K562 (cell line): Measurements from ENCODE around the gene PSMD13. TPM values are rescaled to one million over a fixed set of nuclear protein-coding genes. Genes with fewer than 3 reads are reported as not detected.

Experiments used
- ATAC-seq: fragments of 200-7000 bp; cut with Tn5 transposase; 3 replicates; pipeline ENCODE4 v1.9.1; 2020; ENCODE audit warnings: moderate library complexity
- BruUV-seq: library from RNA; stranded (reverse); fragments of 400-500 nt; replicated peaks from 2 replicates; lab custom pipeline; 2021; lab: Mats Ljungman, UMichigan
- CTCF ChIA-PET: fragments of 300-600 bp; formaldehyde crosslinking; extraction: SDS; loops from one replicate; lab custom pipeline; 2021; ENCODE audit warnings: low intra/inter-chr PET ratio; lab: Yijun Ruan, JAX
- POLR2A ChIA-PET: fragments of 300-600, 350-650 bp; sonication (Branson Sonifier 250); formaldehyde crosslinking; extraction: SDS; loops from one replicate; lab custom pipeline; 2021; ENCODE audit warnings: antibody characterized with exemption, inconsistent platforms; lab: Yijun Ruan, JAX
- DNase-seq, 4 experiments: peaks; one replicate each; pipeline versions ENCODE4 v3.0.0 to v3.0.0-alpha.2; 2011 to 2018; ENCODE audit warnings: low spot score in 3 of 4, mixed read lengths in 3 of 4; ENCODE audit errors: extremely low read depth in 1 of 4
- FAIRE-seq: peaks from 2 replicates; lab custom pipeline; 2011; peaks lifted over from hg19 to GRCh38; lab: Jason Lieb, UNC
- H2AFZ ChIP-seq: 2 replicates; pipeline ENCODE4 v1.6.0; 2011; ENCODE audit warnings: low read depth, low read length, control low read depth, inconsistent platforms
- H3K27ac ChIP-seq: fragments of 200-600 bp; 3 replicates; pipeline ENCODE4 v1.8.0; 2011; ENCODE audit warnings: low read depth, mild to moderate bottlenecking, control low read depth, inconsistent platforms, low read length, moderate library complexity, mixed read lengths; ENCODE audit errors: extremely low read depth
- H3K27me3 ChIP-seq, 2 experiments: fragments of 300-600 bp in 1 of 2; 2 replicates in 1 of 2; 3 replicates in 1 of 2; pipeline versions ENCODE4 v1.6.0 to v1.8.0; 2011; ENCODE audit warnings: inconsistent platforms in 2 of 2, low read length in 2 of 2, mild to moderate bottlenecking in 1 of 2, mixed read lengths in 1 of 2, moderate library complexity in 1 of 2; ENCODE audit not compliant: control insufficient read depth in 2 of 2, insufficient read depth in 2 of 2
- H3K36me3 ChIP-seq: fragments of 300-600 bp; 3 replicates; pipeline ENCODE4 v1.8.0; 2011; ENCODE audit warnings: mild to moderate bottlenecking, low read length, inconsistent platforms; ENCODE audit not compliant: control insufficient read depth, insufficient read depth
- H3K4me1 ChIP-seq, 2 experiments: fragments of 200-600 bp in 1 of 2; replicated peaks in 1 of 2; 2 replicates in 1 of 2; 3 replicates in 1 of 2; pipeline versions ENCODE4 v1.5.1 to v1.8.0; 2011; ENCODE audit warnings: inconsistent platforms in 2 of 2, low read length in 2 of 2, mild to moderate bottlenecking in 1 of 2, mixed read lengths in 1 of 2, moderate library complexity in 1 of 2; ENCODE audit not compliant: control insufficient read depth in 2 of 2, insufficient read depth in 2 of 2
- H3K4me2 ChIP-seq: 2 replicates; pipeline ENCODE4 v1.6.1; 2011; ENCODE audit warnings: low read length, control low read depth, inconsistent platforms, mixed read lengths; ENCODE audit not compliant: insufficient read depth
- H3K4me3 ChIP-seq: fragments of 200-600 bp; sonication (generic), shearing (Covaris generic); 2 replicates; pipeline ENCODE4 v1.5.1; 2016; ENCODE audit warnings: control low read depth, inconsistent platforms
- H3K79me2 ChIP-seq: fragments of 200-600 bp; 3 replicates; pipeline ENCODE4 v1.8.0; 2011; ENCODE audit warnings: low read length, inconsistent platforms; ENCODE audit not compliant: control insufficient read depth, insufficient read depth
- H3K9ac ChIP-seq, 2 experiments: 2 replicates each; pipeline versions ENCODE4 v1.6.0 to v1.6.1; 2011; ENCODE audit warnings: low read depth in 2 of 2, low read length in 2 of 2, control low read depth in 1 of 2, inconsistent platforms in 1 of 2, mild to moderate bottlenecking in 1 of 2, mixed read lengths in 1 of 2; ENCODE audit not compliant: insufficient read depth in 1 of 2
- H3K9me1 ChIP-seq: one replicate; pipeline ENCODE4 v1.6.0; 2011; ENCODE audit warnings: inconsistent platforms, mild to moderate bottlenecking, low read length, moderate library complexity; ENCODE audit not compliant: control insufficient read depth, insufficient read depth
- H3K9me3 ChIP-seq: replicated peaks from 2 replicates; pipeline ENCODE4 v1.5.1; 2011; ENCODE audit warnings: low read depth, low read length, inconsistent platforms; ENCODE audit not compliant: control insufficient read depth, insufficient read depth
- H4K20me1 ChIP-seq: replicated peaks from 2 replicates; pipeline ENCODE4 v1.6.1; 2011; ENCODE audit warnings: low read length, inconsistent platforms, mixed read lengths; ENCODE audit not compliant: control insufficient read depth, insufficient read depth
- BRCA1 ChIP-seq, 2 experiments: fragments of 450-650 bp in 1 of 2; sonication (generic) in 1 of 2; formaldehyde crosslinking in 1 of 2; IDR thresholded peaks; 2 replicates each; pipeline versions ENCODE4 v1.5.0 to v1.6.1; 2017 to 2020; ENCODE audit warnings: mild to moderate bottlenecking in 1 of 2, missing genetic modification reagents in 1 of 2
- CHD1 ChIP-seq: fragments of 200-600 bp; sonication (generic); IDR thresholded peaks from one replicate; pipeline ENCODE4 v1.6.1; 2012; ENCODE audit warnings: mild to moderate bottlenecking, moderate library complexity, low read length, inconsistent platforms
- FOXP1 ChIP-seq: sonication (generic); formaldehyde crosslinking; IDR thresholded peaks from 2 replicates; pipeline ENCODE4 v1.8.0; 2022; ENCODE audit warnings: mild to moderate bottlenecking, missing genetic modification reagents
- POLR2G ChIP-seq: fragments of 200-400 bp; formaldehyde crosslinking; IDR thresholded peaks from 2 replicates; pipeline ENCODE4 v1.6.1; 2017; ENCODE audit warnings: low read depth, mild to moderate bottlenecking, antibody characterized with exemption, low read length, moderate library complexity
- RBFOX2 ChIP-seq: fragments of 200-400 bp; formaldehyde crosslinking; IDR thresholded peaks from 2 replicates; pipeline ENCODE4 v1.6.1; 2017; ENCODE audit warnings: low read depth, mild to moderate bottlenecking, low read length, moderate library complexity
- SOX6 ChIP-seq: fragments of 450-650 bp; IDR thresholded peaks from 2 replicates; pipeline ENCODE4 v1.6.1; 2014; ENCODE audit warnings: mild to moderate bottlenecking
- ZNF165 ChIP-seq: fragments of 250-450 bp; sonication (Bioruptor Pico); IDR thresholded peaks from 2 replicates; pipeline ENCODE4 v1.4.0; 2020; ENCODE audit warnings: borderline replicate concordance
- ZNF224 ChIP-seq: sonication (generic); formaldehyde crosslinking; IDR thresholded peaks from 2 replicates; pipeline ENCODE4 v1.8.0; 2022; ENCODE audit warnings: mild to moderate bottlenecking, missing genetic modification reagents
- WGBS: fragments of 100-300 bp; shearing (Covaris generic); methylation state at CpG from one replicate; pipeline ENCODE4 v1.1.6; 2016; ENCODE audit warnings: low coverage, mixed read lengths; ENCODE audit not compliant: insufficient coverage; ENCODE audit errors: missing lambda C conversion rate; 5-methylcytosine and 5-hydroxymethylcytosine counted together
- in situ Hi-C: fragments of 300-500 bp; cut with MboI; formaldehyde crosslinking; loops from 4 replicates; pipeline ENCODE4 v1.15.0; 2018; ENCODE audit warnings: inconsistent platforms, mixed read lengths
- intact Hi-C: fragments of 100-400 bp; cut with micrococcal nuclease; formaldehyde crosslinking; loops from 2 replicates; pipeline ENCODE4 v1.14.2; 2022
- polyA plus RNA-seq, 8 experiments: library from polyadenylated mRNA; depleted of rRNA in 4 of 8; stranded (reverse) in 5 of 8; unstranded in 3 of 8; fragments of >200 nt; fragmentation: Nextera tagmentation in 2 of 8; fragmentation: Illumina TruSeq in 1 of 8; extraction: Ambion mirVana in 2 of 8; extraction: Trizol in 1 of 8; gene quantifications; 2 replicates each; pipeline versions ENCODE4 v1.2.1 to v1.2.3, GENCODE V29; 2011 to 2014; ENCODE audit warnings: inconsistent platforms in 1 of 8, missing spikeins in 1 of 8
- total RNA-seq, 7 experiments: library from RNA; depleted of rRNA in 6 of 7; stranded (reverse); fragments of >200 nt in 6 of 7; fragmentation: Illumina TruSeq in 2 of 7; extraction: Trizol in 2 of 7; gene quantifications; 2 replicates each; pipeline versions ENCODE4 v1.2.1 to v1.2.3, GENCODE V29; 2011 to 2021; ENCODE audit warnings: low replicate concordance in 1 of 7
- TF ChIP-seq, protein P1 (sequence below), 2 experiments: IDR thresholded peaks in 1 of 2; conservative IDR thresholded peaks in 1 of 2; 2 replicates each; pipeline ENCODE4 v1.6.1; 2016; ENCODE audit warnings: low read depth in 2 of 2, mild to moderate bottlenecking in 1 of 2, missing compliant biosample characterization in 1 of 2, missing genetic modification characterization in 1 of 2, moderate library complexity in 1 of 2
- TF ChIP-seq, protein P2 (sequence below), 2 experiments: IDR thresholded peaks; 2 replicates each; pipeline ENCODE4 v1.6.1; 2011; ENCODE audit warnings: borderline replicate concordance in 1 of 2, control low read depth in 1 of 2, low read depth in 1 of 2, low read length in 1 of 2, mild to moderate bottlenecking in 1 of 2, mixed read lengths in 1 of 2, moderate library complexity in 1 of 2; ENCODE audit not compliant: insufficient read depth in 1 of 2, insufficient read length in 1 of 2, poor library complexity in 1 of 2, severe bottlenecking in 1 of 2; ENCODE audit errors: extremely low read depth in 1 of 2
- TF ChIP-seq, protein P3 (sequence below): sonication (generic); formaldehyde crosslinking; IDR thresholded peaks from 2 replicates; pipeline ENCODE4 v1.8.1; 2023; ENCODE audit warnings: mild to moderate bottlenecking, missing genetic modification reagents

The PSMD13 gene
- total and polyA plus RNA-seq, 9 of the 15 experiments (the other 6 are each of a cell fraction or from before 2014, with no cell fraction given) = 185 to 383 (median 267) TPM

DNA sequence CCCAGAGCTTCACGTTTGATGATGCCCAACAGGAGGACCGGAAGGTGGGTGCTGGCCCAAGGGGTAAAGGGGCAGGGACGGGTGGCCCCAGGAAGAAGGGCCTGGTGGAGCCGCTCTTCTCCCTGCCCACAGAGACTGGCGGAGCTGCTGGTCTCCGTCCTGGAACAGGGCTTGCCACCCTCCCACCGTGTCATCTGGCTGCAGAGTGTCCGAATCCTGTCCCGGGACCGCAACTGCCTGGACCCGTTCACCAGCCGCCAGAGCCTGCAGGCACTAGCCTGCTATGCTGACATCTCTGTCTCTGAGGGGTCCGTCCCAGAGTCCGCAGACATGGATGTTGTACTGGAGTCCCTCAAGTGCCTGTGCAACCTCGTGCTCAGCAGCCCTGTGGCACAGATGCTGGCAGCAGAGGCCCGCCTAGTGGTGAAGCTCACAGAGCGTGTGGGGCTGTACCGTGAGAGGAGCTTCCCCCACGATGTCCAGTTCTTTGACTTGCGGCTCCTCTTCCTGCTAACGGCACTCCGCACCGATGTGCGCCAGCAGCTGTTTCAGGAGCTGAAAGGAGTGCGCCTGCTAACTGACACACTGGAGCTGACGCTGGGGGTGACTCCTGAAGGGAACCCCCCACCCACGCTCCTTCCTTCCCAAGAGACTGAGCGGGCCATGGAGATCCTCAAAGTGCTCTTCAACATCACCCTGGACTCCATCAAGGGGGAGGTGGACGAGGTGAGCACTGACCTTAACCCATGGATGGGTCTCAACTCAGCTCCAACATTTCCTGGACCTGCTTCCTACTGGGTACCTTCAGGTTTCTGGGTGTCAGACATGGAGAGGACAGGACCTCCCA lies 27.3 kb upstream of the PSMD13 start:
- Histone ChIP-seq H3K4me2 (peak overlapping the region; percentile 92), H3K4me3 (peak overlapping the region; percentile 96), H3K27ac (peak overlapping the region; percentile 93; the same call in 2 of the 3 replicates), H4K20me1 (peaks cover 30% of the 10 kb centered on the region; the same call in 1 of the 2 replicates), H3K9ac (peak overlapping the region; percentile 97 to 98), H3K27me3 (no peaks in the 10 kb centered on the region; a peak in 1 of 5 replicates), H3K36me3 (peaks cover 77% of the 10 kb centered on the region), H3K9me3 (no peaks in the 10 kb centered on the region), H3K4me1 (peaks cover 25 to 54% of the 10 kb centered on the region in 2 experiments; a peak in 4 of 5 replicates), H3K9me1 (peaks cover 10% of the 10 kb centered on the region), H3K79me2 (peaks cover 64% of the 10 kb centered on the region), H2AFZ (no peak overlapping the region)
- in situ Hi-C loops = loop anchor here (10.0 kb wide), 1 partner anchor 155 kb away; the partner anchor contains the start of gene B4GALNT4
- BruUV-seq = no TSS peak
- POLR2A ChIA-PET = interaction anchor here (0.6 to 3.1 kb wide), 3 partner anchors 8 to 155 kb away, joined by 3 to 63 read pairs (median 3); no protein-coding TSS in a partner anchor
- intact Hi-C loops = no loop called here
- CTCF ChIA-PET = no interaction called here
- 60% methylated on average over 23 of the region's 29 CpGs for WGBS
- FAIRE-seq (no peak), DNase-seq (no peak), ATAC-seq (no peak)
- no peak for TF ChIP-seq ZNF224 (CRISPR knock-in tag)
- no peak for TF ChIP-seq SOX6
- TF ChIP-seq ZNF165 (CRISPR knock-in tag) = no peak
- peak; percentile 30 for TF ChIP-seq CHD1
- TF ChIP-seq RBFOX2 = peak; percentile 50
- TF ChIP-seq, protein P1, sequence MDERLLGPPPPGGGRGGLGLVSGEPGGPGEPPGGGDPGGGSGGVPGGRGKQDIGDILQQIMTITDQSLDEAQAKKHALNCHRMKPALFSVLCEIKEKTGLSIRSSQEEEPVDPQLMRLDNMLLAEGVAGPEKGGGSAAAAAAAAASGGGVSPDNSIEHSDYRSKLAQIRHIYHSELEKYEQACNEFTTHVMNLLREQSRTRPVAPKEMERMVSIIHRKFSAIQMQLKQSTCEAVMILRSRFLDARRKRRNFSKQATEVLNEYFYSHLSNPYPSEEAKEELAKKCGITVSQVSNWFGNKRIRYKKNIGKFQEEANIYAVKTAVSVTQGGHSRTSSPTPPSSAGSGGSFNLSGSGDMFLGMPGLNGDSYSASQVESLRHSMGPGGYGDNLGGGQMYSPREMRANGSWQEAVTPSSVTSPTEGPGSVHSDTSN (CRISPR knock-in tag; IDR thresholded peaks at IDR 0.05; ENCODE audit: low read depth) = 0 out of 2 replicates have a peak, but pooled peaks have one; percentile 6
- TF ChIP-seq, protein P1 (tag; conservative IDR thresholded peaks at IDR 0.05; ENCODE audit: low read depth) = no peak
- TF ChIP-seq, protein P2, sequence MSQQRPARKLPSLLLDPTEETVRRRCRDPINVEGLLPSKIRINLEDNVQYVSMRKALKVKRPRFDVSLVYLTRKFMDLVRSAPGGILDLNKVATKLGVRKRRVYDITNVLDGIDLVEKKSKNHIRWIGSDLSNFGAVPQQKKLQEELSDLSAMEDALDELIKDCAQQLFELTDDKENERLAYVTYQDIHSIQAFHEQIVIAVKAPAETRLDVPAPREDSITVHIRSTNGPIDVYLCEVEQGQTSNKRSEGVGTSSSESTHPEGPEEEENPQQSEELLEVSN (IDR thresholded peaks at IDR 0.05; ENCODE audit: borderline replicate concordance in 1 of 2, extremely low read depth in 1 of 2, insufficient read depth in 1 of 2, insufficient read length in 1 of 2, low read depth in 1 of 2, low read length in 1 of 2, poor library complexity in 1 of 2, severe bottlenecking in 1 of 2) = peak in 1 of 2 experiments; percentile 20
- no peak for TF ChIP-seq BRCA1 (IDR thresholded peaks at IDR 0.05)
- 0 out of 2 replicates have a peak, but pooled peaks have one; percentile 13 for TF ChIP-seq BRCA1 (CRISPR knock-in tag; IDR thresholded peaks at IDR 0.05)
- 0 out of 2 replicates have a peak, but pooled peaks have one; percentile 41 for TF ChIP-seq POLR2G
- peak; percentile 40; the same call in 1 of the 2 replicates for TF ChIP-seq FOXP1 (CRISPR knock-in tag)
- TF ChIP-seq, protein P3, sequence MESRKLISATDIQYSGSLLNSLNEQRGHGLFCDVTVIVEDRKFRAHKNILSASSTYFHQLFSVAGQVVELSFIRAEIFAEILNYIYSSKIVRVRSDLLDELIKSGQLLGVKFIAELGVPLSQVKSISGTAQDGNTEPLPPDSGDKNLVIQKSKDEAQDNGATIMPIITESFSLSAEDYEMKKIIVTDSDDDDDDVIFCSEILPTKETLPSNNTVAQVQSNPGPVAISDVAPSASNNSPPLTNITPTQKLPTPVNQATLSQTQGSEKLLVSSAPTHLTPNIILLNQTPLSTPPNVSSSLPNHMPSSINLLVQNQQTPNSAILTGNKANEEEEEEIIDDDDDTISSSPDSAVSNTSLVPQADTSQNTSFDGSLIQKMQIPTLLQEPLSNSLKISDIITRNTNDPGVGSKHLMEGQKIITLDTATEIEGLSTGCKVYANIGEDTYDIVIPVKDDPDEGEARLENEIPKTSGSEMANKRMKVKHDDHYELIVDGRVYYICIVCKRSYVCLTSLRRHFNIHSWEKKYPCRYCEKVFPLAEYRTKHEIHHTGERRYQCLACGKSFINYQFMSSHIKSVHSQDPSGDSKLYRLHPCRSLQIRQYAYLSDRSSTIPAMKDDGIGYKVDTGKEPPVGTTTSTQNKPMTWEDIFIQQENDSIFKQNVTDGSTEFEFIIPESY = peak; percentile 65; the same call in 1 of the 2 replicates
